Hypothalamus (tissue), 51 donors: Measurements from ENCODE around the gene RNU1-4.
A peak's percentile ranks its signal among the peaks of the same experiment; 100 is the strongest.
"Not testable (repeated sequence)": the region's sequence is repeated elsewhere in the genome, so short reads cannot be mapped to it uniquely, and the experiment has no call there.

Source experiments
- DNase-seq, 51 donors: peaks; one replicate each; lab custom pipeline; 2025; lab: John Stamatoyannopoulos, UW

Gene RNU1-4

GRCh38 chr1:16707130-16708093 lies 32.9 kb upstream of the RNU1-4 start:
- DNase-seq = not testable (repeated sequence)

- DNase-seq = not testable (repeated sequence)
These were observed 31.6 kb upstream of the RNU1-4 start for GRCh38 chr1:16708704-16709103.

- peak in 8 of 51 donors; percentile 12 to 54 (median 37) for DNase-seq
These were observed 30.6 kb upstream of the RNU1-4 start for GRCh38 chr1:16709659-16710087.

- peak in 25 of 51 donors; percentile 14 to 75 (median 50) for DNase-seq
These were observed 29.7 kb upstream of the RNU1-4 start for GRCh38 chr1:16710618-16711017.

GRCh38 chr1:16712131-16712530 lies 28.2 kb upstream of the RNU1-4 start:
- not testable (repeated sequence) for DNase-seq

- DNase-seq = peak in 7 of 51 donors; percentile 12 to 29 (median 25)
These were observed 27.7 kb upstream of the RNU1-4 start for GRCh38 chr1:16712582-16712981.

GRCh38 chr1:16712984-16713383 lies 27.3 kb upstream of the RNU1-4 start:
- DNase-seq = not testable (repeated sequence)

- DNase-seq = not testable (repeated sequence)
These were observed 26.8 kb upstream of the RNU1-4 start for GRCh38 chr1:16713480-16713879.

GRCh38 chr1:16716691-16717335 lies 23.5 kb upstream of the RNU1-4 start:
- no peak for DNase-seq

GRCh38 chr1:16717336-16718098 lies 22.8 kb upstream of the RNU1-4 start:
- DNase-seq = peak in 2 of 51 donors; percentile 23 to 73

- DNase-seq = not testable (repeated sequence)
These were observed 22.0 kb upstream of the RNU1-4 start for GRCh38 chr1:16718099-16718907.

GRCh38 chr1:16718908-16719533 lies 21.3 kb upstream of the RNU1-4 start:
- no peak for DNase-seq

GRCh38 chr1:16719571-16720350 lies 20.6 kb upstream of the RNU1-4 start:
- no peak for DNase-seq

GRCh38 chr1:16720351-16721223 lies 19.7 kb upstream of the RNU1-4 start:
- DNase-seq = no peak

GRCh38 chr1:16721871-16722641 lies 18.3 kb upstream of the RNU1-4 start:
- DNase-seq = no peak

- no peak for DNase-seq
These were observed 15.4 kb upstream of the RNU1-4 start for GRCh38 chr1:16724718-16725438.
